SKM-1 (cell line): ENCODE data around the gene NDP.

Source experiments
- DNase-seq: peaks from one replicate; lab custom pipeline; 2025; ENCODE audit not compliant: unreplicated experiment; lab: John Stamatoyannopoulos, UW

The NDP gene, protein sequence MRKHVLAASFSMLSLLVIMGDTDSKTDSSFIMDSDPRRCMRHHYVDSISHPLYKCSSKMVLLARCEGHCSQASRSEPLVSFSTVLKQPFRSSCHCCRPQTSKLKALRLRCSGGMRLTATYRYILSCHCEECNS

DNA sequence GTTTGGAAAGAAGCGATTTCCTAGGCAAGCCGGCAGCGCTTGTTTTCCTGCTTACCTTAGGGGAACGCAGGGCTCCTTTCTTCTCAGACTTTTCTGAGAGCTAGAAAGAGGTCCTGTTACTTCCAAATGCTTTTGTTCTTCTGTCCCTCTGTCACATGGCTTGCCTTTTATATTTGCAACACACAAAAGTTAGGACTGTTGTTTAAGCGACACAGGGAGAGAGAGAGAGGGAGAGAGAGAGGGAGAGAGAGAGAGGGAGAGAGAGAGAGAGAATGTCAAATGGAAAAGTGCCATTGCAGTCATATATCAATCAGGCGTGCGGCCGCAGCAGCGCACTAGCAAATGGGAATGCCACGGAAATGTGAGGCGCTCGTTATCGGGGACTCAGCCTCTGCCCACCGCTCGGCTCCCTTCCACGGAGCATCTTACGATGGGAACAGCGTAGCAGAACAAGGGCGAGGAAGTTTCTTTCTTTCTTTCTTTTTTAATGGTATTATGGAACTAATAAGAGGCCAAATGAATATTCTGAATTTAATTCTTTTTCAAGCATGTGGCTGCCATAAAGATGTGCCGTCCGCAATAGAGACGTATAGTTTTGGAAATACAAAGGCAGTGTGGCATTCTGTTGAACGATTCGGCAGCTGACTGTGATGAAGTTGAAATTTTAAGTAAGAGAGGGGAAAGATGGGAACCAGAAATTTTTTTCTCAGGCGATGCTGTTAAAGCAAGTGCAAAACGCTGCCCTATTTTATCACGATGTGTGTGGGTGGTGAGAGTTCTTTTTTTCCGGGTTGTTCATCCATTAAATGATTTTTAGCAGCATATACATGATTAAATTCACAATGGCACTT, at the start of gene NDP:
Gene NDP, minus strand, starts transcription at position 142 of the 851 bp plus-strand sequence. CDS start 14,745 bp downstream, outside the sequence.
- DNase-seq, result no peak

DNA sequence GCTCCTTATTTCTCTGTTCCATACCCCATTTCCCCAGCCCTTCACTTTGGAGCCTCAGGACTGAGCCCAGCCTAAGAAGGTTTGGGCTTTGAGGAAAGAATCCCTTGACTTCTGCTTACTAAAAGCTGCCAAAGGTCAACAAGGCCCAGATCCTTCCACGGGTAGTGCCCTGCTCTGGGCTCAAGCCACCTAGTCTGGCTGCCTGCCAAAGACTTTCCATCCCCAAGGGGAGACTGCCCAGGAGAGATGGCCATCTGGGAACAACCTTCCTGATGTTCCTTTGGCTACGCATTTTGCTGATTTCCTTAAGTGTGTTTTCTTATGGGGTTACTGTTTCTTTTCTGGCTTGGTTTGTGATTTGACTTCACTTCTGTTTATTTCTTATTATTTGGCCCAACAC, 49.8 kb upstream of the NDP start:
- no peak for DNase-seq

DNA sequence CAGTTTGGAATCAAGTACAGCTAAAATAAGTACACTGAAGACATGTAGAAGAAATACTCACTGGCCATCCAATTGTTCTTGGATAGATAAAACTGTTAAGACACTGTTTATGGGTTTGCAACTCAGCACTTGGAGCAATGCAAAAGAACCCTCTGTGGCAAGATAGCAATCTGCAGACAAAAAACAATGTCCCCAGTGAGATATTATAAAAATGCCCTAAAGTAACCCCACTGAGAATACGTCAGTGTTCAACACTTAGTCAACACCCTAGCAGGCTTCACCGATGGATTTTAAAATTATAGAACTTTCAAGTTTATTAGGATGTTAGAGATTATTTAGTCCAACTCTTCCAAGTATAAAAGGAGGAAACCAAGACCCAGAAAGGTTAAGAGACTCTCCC, 47.5 kb upstream of the NDP start:
- DNase-seq, result no peak

DNA sequence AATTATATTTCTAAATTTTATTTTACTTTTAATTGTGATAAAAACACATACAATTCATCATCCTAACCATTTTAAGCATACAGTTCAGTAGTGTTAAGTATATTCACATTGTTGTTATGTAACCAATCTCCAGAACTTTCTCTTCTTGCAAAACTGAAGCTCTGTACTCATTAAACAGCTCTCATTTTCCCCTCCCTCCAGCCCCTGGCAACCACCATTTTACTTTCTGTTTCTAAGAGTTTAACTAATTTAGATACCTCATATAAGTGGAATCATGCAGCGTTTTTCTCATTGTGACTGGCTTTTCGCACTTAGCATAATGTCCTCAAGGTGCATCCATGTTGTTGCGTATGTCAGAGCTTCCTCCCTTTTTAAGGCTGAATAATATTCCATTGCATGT, 46.7 kb upstream of the NDP start:
- DNase-seq, result no peak

DNA sequence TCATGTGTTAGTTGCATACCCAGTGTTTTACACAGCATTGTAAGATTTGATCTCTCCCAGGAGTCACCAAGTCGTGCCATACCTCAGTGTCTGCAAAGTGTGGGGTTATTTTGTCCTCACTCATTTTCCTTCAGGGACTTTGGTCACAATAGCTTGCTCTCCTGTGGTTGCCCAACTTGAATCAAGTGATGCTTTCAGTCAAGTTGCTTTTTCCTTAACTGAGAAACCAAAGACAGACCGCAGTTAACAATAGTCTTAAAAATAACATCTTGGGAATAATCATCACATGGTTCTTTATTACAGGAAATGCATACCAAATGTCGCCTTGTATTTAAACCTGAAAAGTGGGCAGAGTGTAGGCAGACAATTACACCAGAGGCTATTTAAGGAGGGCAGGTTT, 44.5 kb upstream of the NDP start:
- DNase-seq, result no peak

DNA sequence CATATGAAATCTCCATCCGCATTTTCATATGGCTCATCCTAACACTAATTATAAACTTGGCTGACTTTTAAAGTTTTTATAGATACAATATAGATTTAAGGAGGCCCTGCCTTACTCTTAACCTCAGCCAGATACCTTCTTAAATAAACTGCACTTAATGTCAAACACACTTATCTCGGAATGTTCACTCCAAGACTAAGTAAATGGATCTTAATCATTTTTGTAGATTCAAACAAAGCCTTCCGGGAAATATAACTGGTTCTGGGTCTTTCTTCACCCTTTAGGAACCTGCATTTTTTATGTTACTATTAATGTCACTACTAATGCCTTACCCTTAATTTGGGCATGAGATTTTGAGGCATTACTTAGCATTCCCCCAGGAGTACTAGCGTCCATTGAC, 43.7 kb upstream of the NDP start:
- no peak for DNase-seq

DNA sequence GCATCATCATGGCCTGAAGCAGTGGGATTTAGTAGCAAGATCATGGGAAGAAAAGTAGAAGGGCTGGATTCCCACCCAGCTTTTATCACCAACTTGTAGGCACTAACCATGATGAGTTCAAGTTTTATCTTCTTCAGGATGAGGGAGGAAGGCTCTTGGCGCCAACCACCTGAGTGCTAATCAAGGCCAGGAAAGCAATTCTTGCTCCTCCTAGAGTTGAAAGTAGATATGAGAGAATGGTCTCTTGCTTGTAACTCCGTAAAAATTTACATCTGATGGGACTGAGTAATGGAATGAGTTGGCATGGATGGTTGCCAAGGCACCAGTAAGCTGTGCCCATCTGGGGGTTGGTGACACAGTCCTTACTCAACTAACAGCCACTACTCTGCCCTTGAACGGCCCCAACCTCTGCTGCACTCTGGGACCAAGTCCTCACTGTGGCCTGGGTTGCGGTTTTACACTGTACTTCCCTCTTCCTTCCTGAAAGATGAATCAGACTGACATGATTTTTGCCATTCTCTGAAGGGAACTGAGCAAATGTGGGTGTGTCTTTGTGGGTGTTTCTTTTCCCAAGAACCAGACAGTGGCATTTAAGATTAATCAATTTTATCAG, 39.4 kb upstream of the NDP start:
- peak; percentile 69 for DNase-seq

DNA sequence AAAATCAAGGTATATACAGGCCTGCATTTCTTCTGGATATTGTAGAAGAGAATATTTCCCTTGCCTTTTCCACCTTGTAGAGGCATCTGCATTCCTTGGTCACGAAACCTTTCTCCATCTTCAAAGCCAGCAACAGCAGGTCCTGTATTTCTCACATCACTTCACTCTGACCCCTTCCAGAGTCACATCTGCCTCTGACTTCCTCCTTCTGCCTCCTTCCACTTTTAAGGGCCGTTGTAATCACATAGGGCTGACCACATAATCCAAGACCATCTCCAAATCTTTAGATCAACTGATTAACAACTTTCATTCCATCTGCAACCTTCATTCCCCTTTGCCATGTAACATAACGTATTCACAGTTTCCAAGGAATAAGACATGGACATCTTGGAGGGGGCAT, 38.3 kb upstream of the NDP start:
- DNase-seq, result peak; percentile 1

DNA sequence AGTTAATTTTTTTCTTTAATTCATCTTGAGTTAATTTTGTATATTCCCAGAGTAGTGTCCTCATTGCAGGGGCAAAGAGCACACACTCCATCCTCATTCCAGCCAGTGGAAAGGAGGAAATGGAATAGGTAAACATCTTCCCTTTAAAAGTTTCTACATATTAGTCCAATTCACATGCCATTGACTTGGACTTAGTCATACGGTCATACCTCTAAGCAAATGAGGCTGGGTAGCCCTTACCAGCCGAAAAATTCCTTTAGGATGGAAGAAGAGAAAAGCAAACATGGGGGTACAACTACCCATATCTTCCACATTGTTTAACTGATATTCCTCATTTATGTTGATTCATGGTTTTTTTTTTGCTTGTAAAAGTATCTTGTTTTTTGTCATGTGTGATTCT, 37.4 kb upstream of the NDP start:
- DNase-seq, result no peak

DNA sequence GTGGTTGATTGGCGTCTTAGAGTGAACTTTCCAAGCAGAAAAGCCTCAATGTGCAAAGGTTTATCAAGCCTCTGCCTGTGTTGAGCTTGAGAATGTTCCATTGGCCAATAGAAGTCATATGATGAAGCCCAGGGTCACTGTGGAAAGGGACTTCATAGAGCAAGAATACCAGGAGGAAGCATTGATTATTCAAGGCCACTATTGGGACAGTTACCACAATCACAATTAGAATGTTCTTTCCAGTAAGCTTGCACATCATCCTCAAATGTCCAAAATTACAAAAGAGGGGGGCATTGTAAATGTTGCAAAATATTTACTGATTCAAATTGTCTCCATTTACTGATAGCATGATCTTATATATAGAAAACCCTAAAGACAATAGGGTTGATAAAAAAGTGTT, 32.9 kb upstream of the NDP start:
- DNase-seq, result no peak

DNA sequence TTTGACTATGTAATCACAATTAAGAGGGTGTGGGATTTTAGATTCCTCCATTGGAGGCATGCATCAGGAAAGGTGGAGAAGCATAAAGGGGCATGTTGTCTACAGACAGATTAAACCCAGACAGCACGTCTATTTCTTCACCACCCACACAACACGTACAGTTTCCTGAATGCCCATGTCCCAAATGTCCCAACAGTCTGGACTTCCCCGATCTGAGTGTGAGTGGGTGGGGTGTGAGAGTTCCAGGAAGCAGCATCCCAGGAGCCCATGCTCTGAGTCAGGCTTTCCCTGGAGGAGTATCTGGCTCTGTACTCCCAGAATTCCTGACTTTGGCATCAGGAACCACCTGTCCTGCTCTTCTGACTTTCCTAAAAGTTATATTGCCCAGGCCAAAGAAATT, 30.8 kb upstream of the NDP start:
- DNase-seq, result no peak

DNA sequence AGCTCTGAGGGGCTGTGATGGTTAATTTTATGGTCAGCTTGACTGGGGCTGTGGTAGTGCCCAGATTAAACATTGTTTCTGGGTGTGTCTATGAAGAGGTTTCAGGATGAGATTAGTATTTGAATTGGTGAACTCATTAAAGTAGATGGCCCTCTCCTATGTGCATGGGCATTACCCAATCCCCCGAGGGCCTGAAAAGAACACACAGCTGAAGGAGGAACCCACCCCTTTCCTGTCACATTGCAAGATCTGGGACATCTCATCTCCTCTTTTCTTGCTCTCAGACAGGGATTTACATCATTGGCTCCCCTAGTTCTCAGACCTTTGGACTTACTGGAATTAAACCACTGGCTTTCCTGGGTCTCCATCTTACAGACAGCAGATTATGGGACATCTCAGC, 29.4 kb upstream of the NDP start:
- DNase-seq, result no peak

DNA sequence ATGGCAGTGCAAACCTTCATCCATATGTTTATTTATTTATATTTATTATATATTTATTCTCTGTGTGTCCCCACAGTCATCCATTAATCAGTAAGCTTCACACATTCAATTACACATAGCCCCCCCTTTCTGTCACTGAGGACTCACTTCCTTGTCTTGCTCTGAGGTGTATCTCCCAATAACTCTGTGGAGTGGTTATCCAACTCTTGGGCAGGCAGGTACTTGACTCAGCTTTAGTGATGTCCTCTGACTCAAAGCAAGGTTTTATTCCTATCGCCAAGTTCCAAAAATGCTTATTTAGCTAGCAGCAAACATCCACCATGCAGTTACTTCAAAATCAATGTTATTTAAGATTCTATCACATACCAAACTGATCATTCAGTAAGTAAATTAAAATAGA, 25.2 kb upstream of the NDP start:
- no peak for DNase-seq

DNA sequence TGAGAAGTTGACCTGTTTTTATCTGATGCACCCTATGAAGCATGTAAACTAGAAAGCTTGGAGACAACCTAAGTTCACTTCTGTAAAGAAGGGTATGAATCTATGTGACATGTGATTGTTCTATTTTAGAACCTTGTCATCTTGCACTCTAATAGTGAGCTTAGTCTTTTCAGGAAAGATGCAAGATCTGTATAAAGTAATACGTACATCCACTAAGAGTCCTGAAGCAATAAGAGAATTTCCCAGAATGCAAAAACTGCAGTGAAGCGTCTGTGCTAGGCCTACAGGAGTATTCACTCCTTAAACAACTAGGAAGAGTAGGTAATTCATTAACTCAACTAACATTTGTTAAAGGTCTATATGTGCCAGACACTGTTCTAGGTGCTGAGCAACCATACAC, 23.3 kb upstream of the NDP start:
- DNase-seq, result no peak

DNA sequence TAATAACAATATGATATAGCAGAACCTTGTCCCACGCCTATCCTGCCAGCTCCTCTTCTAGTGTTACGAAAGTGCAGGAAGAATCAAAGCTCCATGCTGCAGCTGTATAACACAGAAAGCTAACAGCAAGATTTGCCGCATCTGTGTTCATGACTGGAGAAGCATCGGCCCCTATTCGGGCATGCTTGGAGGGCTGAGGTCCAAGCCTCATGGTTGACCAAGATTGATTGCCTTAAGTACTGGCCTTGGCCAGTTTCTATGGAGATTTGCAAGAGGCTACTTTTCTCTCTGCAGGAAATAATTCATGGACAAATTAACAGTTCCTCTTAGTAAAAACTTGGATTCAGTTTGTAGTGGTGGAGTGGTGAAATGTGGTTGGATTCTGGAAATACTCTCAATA, 12.9 kb upstream of the NDP start:
- DNase-seq, result no peak

DNA sequence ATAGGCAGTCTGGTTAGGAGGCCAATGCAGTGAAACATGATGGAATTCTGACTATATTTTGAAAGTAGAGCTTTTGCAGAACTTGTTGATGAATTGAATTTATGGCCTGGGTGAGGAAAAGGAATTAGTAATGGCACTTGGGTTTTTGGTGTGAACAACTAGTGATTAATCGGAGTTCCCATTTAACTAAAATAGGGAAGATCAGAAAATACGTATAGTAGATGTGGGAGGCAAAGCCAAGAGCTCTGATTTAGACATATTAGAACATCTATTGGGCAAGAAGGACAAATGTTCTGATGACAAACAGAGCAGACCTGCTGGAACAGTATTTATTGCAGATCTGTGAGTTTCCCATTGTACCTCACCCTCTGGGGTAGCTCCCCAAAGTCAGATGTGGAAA, 12.3 kb upstream of the NDP start:
- DNase-seq, result no peak

DNA sequence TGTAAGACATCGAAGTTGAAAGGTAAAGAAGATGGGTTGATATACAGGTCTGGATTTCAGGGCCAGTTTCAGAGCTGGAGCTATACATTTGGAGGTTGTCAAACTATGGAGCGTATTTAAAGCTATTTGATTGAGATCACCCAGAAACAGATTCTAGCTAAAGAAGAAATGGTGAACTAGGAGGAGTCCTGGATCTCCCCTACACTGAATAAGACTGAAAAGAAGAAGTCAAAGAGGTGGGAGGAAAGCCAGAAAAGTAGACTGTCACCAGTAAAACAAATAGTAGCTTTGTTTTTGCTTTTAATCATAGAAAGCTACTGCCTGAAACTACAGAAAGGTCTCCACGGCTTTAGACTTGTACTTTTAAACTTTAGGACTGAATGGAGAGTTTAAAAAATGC, 5.0 kb upstream of the NDP start:
- DNase-seq, result no peak

DNA sequence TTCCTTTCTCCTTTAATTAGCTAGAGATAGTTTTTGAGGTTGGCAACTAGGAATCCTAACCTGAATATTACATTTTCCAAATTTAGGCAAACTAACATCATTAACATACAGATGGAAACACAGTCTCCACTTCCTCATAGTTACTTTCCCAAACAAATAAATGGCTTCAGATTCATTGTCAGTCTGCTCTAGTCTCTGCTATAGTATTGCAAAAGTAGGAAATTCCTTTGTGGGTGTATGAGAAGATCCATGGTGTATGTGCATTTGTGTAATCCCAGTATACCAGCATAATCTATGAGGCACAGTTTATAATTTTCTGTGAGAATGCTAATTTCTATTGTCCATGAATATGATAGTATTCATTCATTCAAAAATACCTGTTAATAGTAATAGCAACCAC, 3.0 kb upstream of the NDP start:
- no peak for DNase-seq

DNA sequence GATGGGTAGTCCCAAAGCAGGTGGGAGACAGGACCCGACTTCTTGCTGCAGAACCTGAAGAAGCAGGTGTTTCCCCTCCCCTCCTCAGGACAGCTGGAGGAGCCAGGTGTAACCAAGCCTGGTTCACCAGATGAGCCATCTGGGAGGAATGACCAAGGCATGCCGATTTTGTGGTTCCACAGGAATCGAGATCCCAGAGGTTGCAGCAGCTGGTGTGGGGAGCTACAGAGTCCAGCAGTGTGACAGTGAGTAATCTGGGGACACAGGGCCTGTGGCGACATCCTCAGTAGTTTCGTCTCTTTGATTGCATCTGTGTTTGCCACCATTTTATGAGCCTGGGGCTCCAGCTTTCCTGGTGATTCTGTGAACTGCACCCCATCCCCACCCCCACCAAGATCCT, 2.6 kb upstream of the NDP start:
- DNase-seq, result no peak

DNA sequence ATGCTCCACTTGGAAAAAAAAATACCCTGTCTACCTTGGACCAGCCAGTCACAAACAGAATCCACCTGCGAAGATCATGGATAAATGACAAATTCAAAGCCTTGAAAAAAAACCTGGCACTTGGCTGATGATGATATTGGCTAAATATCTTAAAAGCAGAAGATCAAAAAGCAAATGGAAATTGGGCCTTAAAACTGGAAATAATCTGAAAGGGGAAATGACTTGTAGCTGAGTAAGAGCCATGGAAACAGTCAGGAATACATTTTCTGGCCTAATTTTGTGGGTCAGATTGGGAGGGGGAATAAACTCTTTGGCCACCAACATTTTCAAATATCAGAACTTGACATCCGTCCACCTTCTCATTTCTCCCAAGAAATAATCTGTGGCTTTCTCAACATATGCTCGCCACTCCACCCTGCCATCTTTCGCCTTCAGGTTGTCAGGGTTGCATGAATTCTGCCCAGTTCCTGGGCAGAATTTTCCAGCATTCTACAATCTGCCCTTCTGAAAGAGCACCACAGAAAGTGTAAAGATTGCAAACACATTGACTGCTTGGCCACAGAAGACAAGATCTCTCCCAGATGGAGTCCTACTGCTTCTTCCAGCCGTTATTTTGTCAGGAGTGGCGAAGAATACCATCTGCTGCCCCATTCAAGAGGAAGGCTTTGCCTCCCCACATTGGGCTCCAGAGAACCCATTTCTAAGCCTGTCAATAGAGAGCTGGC, 1.7 kb upstream of the NDP start:
- DNase-seq, result no peak

DNA sequence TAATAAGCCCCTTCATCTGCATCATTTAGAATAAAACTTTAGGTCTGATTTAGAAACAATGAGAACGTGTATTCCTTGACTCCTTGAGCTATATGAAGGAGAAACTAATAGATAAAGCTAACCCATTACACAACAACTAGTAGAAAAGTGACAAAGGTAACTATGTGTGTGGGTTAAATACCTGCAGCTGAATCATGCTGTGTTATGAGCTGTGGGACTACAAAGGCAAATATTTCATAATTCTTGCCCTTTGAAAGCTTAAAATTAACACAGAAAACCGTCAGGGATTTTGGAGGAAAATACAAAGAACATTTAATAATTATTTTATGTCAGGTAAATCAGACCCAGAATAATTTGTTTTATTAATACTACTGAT, 898 bp upstream of the NDP start:
- DNase-seq, result no peak
